Amniotic epithelial cell (primary cell): Measurements from ENCODE around the gene USP6.
"Not testable (repeated sequence)": the region's sequence is repeated elsewhere in the genome, so short reads cannot be mapped to it uniquely, and the experiment has no call there.

Experiments used
- DNase-seq: peaks from one replicate; pipeline ENCODE4 v3.0.0-alpha.2; 2010; ENCODE audit warnings: low read depth

The USP6 gene

GRCh38 chr17:5115673-5116651 lies at the start of gene USP6:
TSS of gene USP6 (plus strand) at chr17:5116032. CDS start at chr17:5130368, 14,336 bp downstream.
- DNase-seq, result no peak

DNA sequence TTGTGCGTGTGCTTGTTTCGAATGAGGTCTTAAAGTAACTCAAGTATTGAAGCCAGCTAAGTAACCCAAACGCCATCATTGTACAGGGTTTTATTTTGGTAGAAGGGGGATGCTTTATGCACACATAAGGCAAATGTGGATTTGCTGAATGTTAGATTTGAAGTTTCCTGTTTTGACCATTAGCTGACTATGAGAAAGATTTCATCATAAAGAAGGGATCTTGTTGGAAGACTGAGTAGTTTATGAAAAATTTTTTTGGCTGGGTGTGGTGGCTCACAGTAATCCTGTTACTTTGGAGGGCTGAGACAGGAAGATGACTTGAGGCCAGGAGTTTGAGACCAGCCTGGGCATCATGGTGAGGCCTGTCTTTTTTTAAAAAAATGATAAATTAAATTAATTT lies 47.6 kb upstream of the USP6 start:
- no peak for DNase-seq

DNA sequence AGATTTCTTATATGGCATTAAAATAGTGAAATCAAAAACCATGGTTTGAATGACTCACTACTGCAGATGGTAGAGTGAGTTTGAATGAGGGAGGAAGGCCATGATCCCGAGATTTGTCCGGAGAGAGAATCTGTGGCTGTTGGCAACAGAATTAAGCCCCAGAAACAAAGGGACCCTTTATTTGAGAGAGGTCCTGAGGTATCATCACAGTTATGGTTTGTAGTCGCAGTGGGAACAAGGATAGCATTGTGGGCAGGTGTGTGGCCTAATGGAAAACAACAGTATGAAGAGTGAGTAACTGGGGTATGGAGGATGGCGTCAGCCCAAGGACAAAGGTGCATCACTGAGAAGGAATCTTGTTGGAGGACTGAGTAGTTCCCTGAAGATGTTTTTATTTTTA lies 46.1 kb upstream of the USP6 start:
- DNase-seq, result no peak

- not testable (repeated sequence) for DNase-seq
Measured at GRCh38 chr17:5075472-5075871, 40.4 kb upstream of the USP6 start.

DNA sequence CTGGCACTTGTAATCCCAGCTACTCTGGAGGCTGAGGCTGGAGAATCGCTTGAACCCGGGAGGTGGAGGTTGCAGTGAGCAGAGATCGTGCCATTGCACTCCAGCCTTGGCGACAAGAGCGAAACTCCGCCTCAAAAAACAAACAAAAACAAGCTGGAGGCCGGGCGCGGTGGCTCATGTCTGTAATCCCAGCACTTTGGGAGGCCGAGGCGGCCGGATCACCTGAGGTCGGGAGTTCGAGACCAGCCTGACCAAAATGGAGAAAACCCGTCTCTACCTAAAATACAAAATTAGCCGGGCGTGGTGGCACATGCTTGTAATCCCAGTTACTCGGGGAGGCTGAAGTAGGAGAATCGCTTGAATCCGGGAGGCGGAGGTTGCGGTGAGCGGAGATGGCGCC lies 38.6 kb upstream of the USP6 start:
- DNase-seq, result not testable (repeated sequence)

DNA sequence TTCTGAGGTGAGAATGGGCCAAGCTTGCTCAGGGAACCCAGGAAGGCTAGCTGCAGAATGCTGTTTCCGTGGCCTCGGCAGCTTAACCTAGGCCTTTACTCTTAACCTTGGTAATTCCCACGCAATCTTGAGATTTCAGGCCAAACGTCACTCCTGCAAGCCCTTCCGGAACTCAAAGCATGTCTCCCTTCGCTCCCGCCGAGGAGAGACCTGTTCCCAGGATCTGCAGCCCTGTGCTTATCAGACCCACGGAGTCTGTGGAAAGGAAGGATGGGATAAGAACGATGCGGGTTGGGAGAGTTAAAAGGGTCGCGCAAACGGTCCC lies 38.1 kb upstream of the USP6 start:
- no peak for DNase-seq

GRCh38 chr17:5078106-5079028 lies 37.5 kb upstream of the USP6 start, which contains the start of gene ZFP3:
TSS of gene ZFP3 (plus strand) at chr17:5078467. CDS start at chr17:5091505, 13,038 bp downstream.
- peak; percentile 87 for DNase-seq

GRCh38 chr17:5080591-5080990 lies 35.2 kb upstream of the USP6 start:
- DNase-seq, result no peak

DNA sequence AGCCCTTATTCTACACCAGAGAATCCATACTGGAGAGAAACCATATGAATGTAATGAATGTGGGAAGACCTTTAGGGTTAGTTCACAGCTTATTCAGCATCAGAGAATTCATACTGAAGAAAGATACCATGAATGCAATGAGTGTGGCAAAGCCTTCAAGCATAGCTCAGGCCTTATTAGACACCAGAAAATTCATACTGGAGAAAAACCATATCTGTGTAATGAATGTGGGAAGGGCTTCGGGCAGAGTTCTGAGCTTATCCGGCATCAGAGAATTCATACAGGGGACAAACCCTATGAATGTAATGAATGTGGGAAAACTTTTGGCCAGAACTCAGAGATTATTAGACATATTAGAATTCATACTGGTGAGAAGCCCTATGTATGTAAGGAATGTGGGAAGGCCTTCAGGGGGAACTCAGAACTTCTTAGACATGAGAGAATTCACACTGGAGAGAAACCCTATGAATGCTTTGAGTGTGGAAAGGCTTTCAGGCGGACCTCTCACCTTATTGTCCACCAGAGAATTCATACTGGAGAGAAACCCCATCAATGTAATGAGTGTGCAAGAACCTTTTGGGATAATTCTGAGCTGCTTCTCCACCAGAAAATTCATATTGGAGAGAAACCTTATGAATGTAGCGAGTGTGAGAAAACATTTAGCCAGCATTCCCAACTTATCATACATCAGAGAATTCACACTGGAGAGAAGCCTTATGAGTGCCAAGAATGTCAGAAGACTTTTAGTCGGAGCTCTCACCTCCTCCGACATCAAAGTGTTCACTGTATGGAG lies 23.4 kb upstream of the USP6 start:
- DNase-seq, result peak; percentile 29

GRCh38 chr17:5096731-5097100 lies 19.1 kb upstream of the USP6 start:
- DNase-seq, result no peak

DNA sequence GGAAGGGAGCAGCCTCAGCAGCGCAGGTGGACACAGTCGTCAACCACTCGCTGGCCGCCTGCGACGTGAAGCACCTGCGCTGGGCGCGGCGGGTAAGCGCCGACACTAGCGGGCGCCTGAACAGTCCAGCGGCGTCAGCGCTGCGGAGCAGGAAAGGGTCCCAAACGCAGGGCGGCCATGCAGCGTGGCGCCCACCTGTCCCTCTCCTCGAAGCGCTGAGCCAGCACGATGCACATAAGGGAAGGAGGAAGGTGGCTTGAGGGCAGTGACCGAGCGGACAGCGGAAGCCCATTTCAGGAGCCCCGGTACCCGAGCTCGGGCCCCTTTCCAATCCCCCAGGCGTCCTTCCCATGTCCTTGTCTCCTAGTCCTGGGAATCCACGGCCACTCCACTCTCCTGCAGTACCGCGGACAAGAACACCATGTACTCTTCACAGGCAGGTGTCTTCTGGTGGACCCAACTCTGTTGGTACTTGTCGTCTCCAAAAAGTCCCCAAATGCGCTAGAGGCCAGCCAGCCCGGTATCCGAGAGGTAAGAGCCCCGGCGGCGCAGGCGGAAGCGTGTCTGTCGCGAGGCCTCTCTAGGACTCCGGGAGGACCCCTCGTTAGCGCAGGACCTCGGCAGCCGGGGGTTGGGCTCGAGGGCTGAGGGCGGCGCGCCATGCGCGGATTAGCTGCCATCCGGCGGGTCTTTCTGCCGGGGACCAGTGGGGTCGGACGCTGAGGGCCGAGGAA lies 18.6 kb upstream of the USP6 start:
- no peak for DNase-seq

GRCh38 chr17:5099271-5099670 lies 16.6 kb upstream of the USP6 start:
- no peak for DNase-seq

DNA sequence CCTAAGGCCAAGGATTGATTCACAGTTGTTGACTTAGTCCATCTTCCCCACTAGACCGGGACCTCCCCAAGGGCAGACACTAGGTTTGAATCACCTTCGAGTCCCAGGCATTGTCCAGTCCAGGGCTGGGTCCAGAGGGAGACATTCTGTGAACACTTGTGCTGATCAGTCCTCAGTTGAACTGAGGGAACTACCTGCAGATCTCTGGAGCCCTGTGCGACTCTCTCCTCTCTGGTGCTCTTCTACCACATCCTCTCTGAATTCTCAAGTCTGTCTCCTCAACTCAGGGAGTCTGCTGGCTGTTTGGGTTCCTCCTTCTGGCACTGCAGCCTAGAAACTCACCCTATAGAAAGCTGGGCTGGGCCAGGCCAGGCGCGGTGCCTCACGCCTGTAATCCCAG lies 15.0 kb upstream of the USP6 start:
- DNase-seq, result no peak

DNA sequence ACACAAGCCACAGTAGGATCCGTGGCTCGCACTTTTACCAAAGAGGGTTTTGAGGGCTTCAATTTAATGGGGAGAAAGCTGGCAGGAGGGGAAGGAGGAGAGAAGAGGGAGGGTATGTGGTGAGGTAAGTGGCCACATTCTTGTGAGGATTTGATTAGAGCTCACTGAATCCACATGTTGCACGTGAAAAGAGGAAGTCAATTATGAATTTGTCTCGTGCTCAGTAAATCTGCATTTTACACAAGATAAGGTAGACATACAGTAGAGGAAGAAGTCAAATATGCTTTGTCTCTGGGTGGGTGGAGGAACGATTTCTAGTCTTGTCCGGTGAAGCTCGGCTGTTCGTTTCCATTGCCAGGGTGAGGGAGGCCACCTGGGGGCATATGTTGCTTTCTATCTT lies 5.0 kb upstream of the USP6 start:
- DNase-seq, result no peak

GRCh38 chr17:5111402-5112204 lies 4.2 kb upstream of the USP6 start, which contains the start of gene ZNF232:
TSS of gene ZNF232 (minus strand) at chr17:5111878. CDS start at chr17:5111822, 56 bp downstream.
- peak; percentile 90 for DNase-seq

- no peak for DNase-seq
Measured at GRCh38 chr17:5118219-5118618, 2.4 kb downstream of the USP6 start.

GRCh38 chr17:5120036-5120435 lies 4.2 kb downstream of the USP6 start:
- no peak for DNase-seq

- not testable (repeated sequence) for DNase-seq
Measured at GRCh38 chr17:5120436-5121185, 4.8 kb downstream of the USP6 start.

- no peak for DNase-seq
Measured at GRCh38 chr17:5121186-5121841, 5.5 kb downstream of the USP6 start.
